ENCODE results near the gene PPFIBP1.

PPFIBP1 gene

DNA sequence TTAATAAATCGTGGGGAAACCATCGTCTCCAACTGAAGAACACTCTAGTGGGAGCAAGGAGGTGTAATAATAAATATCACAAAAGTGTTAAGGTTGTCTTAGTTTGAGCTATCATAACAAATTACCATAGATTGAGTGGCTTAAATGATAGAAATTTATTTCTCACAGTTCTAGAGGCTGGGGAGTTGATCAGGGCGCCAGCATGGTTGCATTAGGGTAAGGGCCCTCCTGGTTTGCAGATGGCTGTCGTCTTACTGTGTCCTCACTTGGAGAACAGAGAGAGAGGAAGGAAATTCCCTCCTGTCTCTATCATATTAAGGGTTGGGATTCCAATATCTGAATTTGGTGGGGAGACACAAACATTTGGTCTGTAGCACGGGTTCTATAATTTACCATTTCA is 219.6 kb downstream of the PPFIBP1 start:
- TF ChIP-seq CTCF (IDR thresholded peaks at IDR 0.05; ENCODE audit: borderline replicate concordance, insufficient read depth, low read depth, low read length) = no peak
- no peak overlapping the region for H3K4me3 ChIP-seq (ENCODE audit: low read depth, low read length)

All from GM12875 (cell line).